ENCODE measurements around the gene MAP3K19.

GRCh38 chr2:135048122-135048521 is 875 bp upstream of the MAP3K19 start:
- TF ChIP-seq EZH2 (IDR thresholded peaks at IDR 0.05): no peak
- TF ChIP-seq POLR2AphosphoS5 (IDR thresholded peaks at IDR 0.05; ENCODE audit: borderline replicate concordance, low read depth, low read length): no peak
